Suprapubic skin (tissue), 3 donors: ENCODE measurements around the gene PIGO.

Experiments
- POLR2A ChIP-seq, 2 donors: fragments of 450-650 bp; IDR thresholded peaks; one replicate each; pipeline ENCODE4 v1.6.1; 2017; ENCODE audit warnings: antibody characterized with exemption in 2 of 2, mild to moderate bottlenecking in 2 of 2, moderate library complexity in 2 of 2
- TF ChIP-seq, protein P1 (sequence below), 2 donors: fragments of 200-600 bp in 1 of 2; fragments of 450-650 bp in 1 of 2; sonication (generic) in 1 of 2; IDR thresholded peaks; one replicate each; pipeline ENCODE4 v1.5.1; 2016 to 2019; ENCODE audit warnings: antibody characterized with exemption in 2 of 2, mild to moderate bottlenecking in 1 of 2, moderate library complexity in 1 of 2

DNA sequence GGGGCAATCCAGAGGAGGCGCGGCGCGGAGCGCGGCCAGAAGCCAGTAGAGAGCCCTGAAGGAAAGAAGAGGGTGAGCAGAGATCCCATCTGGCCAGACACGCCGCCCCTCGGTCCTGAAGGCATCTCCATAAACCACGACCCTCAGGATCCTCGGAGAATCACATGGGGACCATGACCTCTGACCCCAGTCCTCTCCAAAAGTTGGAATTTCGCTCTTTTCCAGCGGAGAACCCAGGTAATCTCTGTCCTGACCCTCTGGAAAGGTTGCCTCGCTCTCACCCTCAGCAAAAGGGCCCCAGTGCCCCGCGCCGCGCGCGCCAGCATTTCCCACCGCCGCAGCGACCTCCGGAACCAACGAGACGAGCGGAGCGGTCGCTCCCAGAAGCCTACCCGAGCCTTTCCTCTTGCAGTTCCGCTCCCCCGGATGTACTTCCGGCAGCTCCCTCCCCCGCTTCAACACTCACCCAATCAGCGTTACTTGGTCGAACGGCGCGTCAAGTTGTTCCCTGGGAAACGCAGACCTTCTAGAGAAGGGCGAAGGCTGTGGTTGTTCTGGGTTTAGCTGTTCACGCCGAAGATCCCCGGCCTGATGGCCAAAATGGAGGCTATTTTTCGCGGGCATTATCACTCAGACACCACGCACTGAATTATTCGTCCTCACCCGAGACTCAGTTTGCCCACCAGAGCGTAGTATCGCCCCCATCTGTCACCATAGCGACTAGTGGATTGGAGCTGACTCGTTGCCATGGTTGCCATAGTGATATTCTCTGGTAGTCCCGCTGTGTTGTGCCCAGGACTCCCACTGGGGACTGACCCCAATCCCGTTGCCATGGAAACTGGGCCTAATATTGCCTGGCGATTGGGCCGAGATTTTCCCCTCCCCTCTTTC lies 6.6 kb upstream of the PIGO start, which contains the start of gene STOML2:
- TF ChIP-seq, protein P1, sequence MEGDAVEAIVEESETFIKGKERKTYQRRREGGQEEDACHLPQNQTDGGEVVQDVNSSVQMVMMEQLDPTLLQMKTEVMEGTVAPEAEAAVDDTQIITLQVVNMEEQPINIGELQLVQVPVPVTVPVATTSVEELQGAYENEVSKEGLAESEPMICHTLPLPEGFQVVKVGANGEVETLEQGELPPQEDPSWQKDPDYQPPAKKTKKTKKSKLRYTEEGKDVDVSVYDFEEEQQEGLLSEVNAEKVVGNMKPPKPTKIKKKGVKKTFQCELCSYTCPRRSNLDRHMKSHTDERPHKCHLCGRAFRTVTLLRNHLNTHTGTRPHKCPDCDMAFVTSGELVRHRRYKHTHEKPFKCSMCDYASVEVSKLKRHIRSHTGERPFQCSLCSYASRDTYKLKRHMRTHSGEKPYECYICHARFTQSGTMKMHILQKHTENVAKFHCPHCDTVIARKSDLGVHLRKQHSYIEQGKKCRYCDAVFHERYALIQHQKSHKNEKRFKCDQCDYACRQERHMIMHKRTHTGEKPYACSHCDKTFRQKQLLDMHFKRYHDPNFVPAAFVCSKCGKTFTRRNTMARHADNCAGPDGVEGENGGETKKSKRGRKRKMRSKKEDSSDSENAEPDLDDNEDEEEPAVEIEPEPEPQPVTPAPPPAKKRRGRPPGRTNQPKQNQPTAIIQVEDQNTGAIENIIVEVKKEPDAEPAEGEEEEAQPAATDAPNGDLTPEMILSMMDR (IDR thresholded peaks at IDR 0.05): no peak
- peak in 1 of 2 donors; percentile 48 for TF ChIP-seq POLR2A (IDR thresholded peaks at IDR 0.05)
